Gastrocnemius medialis (tissue), 4 donors: ENCODE measurements around the gene ACAD10.

ENCODE experiments used
- CTCF ChIP-seq, 5 experiments: fragments of 450-650 bp in 3 of 5; fragments of 200-600 bp in 2 of 5; sonication (generic) in 2 of 5; IDR thresholded peaks in 4 of 5; conservative IDR thresholded peaks in 1 of 5; 1 replicate in 4 of 5; 2 replicates in 1 of 5; pipeline ENCODE4 v1.5.1; 2016 to 2019; ENCODE audit warnings: antibody characterized with exemption in 5 of 5, mild to moderate bottlenecking in 3 of 5, moderate library complexity in 3 of 5
- POLR2A ChIP-seq, 2 donors: fragments of 450-650 bp; IDR thresholded peaks; one replicate each; pipeline ENCODE4 v1.6.1; 2017; ENCODE audit warnings: antibody characterized with exemption in 2 of 2, mild to moderate bottlenecking in 2 of 2, moderate library complexity in 2 of 2

GRCh38 chr12:111780615-111781014, 94.8 kb downstream of the ACAD10 start:
- no peak for TF ChIP-seq CTCF (IDR thresholded peaks at IDR 0.05 in 4 of 5, conservative IDR thresholded peaks at IDR 0.05 in 1 of 5)
- TF ChIP-seq POLR2A (IDR thresholded peaks at IDR 0.05): no peak
